ENCODE data around the gene ELOB. TPM values are rescaled to one million over a fixed set of nuclear protein-coding genes. Genes with fewer than 3 reads are reported as not detected.

ELOB gene
- total RNA-seq, 1 donor from 2014 or later, result 1,184 TPM

GRCh38 chr16:2784358-2785100, 7.4 kb upstream of the ELOB start:
- intact Hi-C loops (cut with DNase I), result no loop called here
- Histone ChIP-seq H3K27me3 (peaks cover 19% of the 10 kb centered on the region), H3K4me3 (peak overlapping the region; percentile 21 to 57), H3K27ac (no peak overlapping the region), H3K4me1 (no peaks in the 10 kb centered on the region), H3K9me3 (no peaks in the 10 kb centered on the region), H3K36me3 (no peaks in the 10 kb centered on the region)
- TF ChIP-seq CTCF (IDR thresholded peaks at IDR 0.05), result no peak
- DNase-seq (ENCODE audit: low spot score in 2 of 2), result peak in 1 of 2 donors; percentile 61

GRCh38 chr16:2783581-2784357, 6.7 kb upstream of the ELOB start:
- Histone ChIP-seq H3K36me3 (no peaks in the 10 kb centered on the region), H3K4me1 (peaks cover 0 to 3% of the 10 kb centered on the region in 2 donors), H3K9me3 (no peaks in the 10 kb centered on the region), H3K27ac (no peak overlapping the region), H3K27me3 (peaks cover 19% of the 10 kb centered on the region), H3K4me3 (no peak overlapping the region)
- intact Hi-C loops (cut with DNase I), result no loop called here
- DNase-seq (ENCODE audit: low spot score in 2 of 2), result no peak
- no peak for TF ChIP-seq CTCF (IDR thresholded peaks at IDR 0.05)

- H3K9me3 ChIP-seq, result no peaks in the 10 kb centered on the region
Observed at GRCh38 chr16:2782583-2783351, 5.7 kb upstream of the ELOB start.

GRCh38 chr16:2779978-2780898, 3.2 kb upstream of the ELOB start:
- intact Hi-C loops (cut with DNase I), result loop anchor here (5.0 to 10.0 kb wide), 3 partner anchors 87 to 265 kb away; partner anchors contain the start of gene ATP6V0C
- peaks cover 0 to 1% of the 10 kb centered on the region in 2 donors for H3K36me3 ChIP-seq
- no peak overlapping the region for H3K27ac ChIP-seq
- DNase-seq (ENCODE audit: low spot score in 2 of 2), result peak in 1 of 2 donors; percentile 42
- no peaks in the 10 kb centered on the region for H3K9me3 ChIP-seq
- peaks cover 8 to 17% of the 10 kb centered on the region in 2 donors for H3K4me1 ChIP-seq
- peaks cover 4% of the 10 kb centered on the region for H3K27me3 ChIP-seq
- no peak overlapping the region for H3K4me3 ChIP-seq
- no peak for TF ChIP-seq CTCF (IDR thresholded peaks at IDR 0.05)

More at GRCh38 chr16:2782583-2783351, 5.7 kb upstream of the ELOB start:
- H3K4me3 ChIP-seq, result no peak overlapping the region
- TF ChIP-seq CTCF (IDR thresholded peaks at IDR 0.05), result no peak
- no peaks in the 10 kb centered on the region for H3K36me3 ChIP-seq
- intact Hi-C loops (cut with DNase I), result no loop called here
- H3K27ac ChIP-seq, result no peak overlapping the region
- peaks cover 15% of the 10 kb centered on the region for H3K27me3 ChIP-seq
- peaks cover 0 to 10% of the 10 kb centered on the region in 2 donors for H3K4me1 ChIP-seq
- peak in 1 of 2 donors; percentile 53 for DNase-seq (ENCODE audit: low spot score in 2 of 2)
